SK-N-SH treated with all-trans-retinoic acid at 6 μM for 48 hours (cell line): ENCODE measurements around the gene SIK1.
"Not testable (repeated sequence)": the region's sequence is repeated elsewhere in the genome, so short reads cannot be mapped to it uniquely, and the experiment has no call there.

ENCODE experiments used
- ATAC-seq: fragments of 200-7000 bp; cut with Tn5 transposase; 3 replicates; pipeline ENCODE4 v1.9.1; 2020; ENCODE audit warnings: mild to moderate bottlenecking, moderate library complexity

The SIK1 gene

DNA sequence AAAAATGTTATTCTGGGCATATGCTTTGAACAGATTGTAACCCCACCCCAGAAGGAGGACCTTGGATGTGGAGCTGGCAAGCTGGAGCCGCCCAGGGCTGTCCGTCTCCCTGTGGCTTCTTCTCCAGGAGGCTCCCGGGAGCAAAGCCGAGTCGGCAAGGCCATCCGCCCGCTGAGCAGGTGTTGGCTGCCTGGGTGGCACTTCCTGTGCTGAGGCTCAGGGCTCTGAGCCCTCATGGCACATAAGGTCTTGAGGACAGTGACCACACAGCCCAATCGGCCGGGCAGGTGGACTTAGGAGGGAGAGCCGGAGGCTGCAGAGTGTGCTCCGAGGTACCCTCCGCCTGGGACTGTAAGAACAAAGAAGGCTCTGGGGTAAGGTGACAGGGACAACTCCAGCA lies 28.8 kb upstream of the SIK1 start:
- not testable (repeated sequence) for ATAC-seq

DNA sequence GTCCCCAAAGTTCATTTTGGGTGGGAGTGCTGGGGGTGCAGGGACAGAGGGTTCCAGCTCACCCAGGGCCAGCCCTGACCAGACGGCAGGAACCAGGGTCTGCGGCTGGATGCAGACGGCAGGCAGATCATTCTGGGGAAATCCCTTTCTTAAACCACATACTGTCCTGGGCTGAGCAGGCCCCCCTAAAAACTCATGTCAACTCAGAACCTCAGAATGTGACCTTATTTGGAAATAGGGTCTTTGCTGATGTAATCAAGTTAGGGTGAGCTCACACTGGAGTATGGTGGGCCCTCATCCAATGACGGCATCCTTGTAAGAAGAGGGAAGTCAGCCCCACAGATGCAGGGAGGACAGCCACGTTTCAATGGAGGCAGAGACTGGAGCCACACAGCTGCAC lies 27.2 kb upstream of the SIK1 start:
- ATAC-seq, result not testable (repeated sequence)

DNA sequence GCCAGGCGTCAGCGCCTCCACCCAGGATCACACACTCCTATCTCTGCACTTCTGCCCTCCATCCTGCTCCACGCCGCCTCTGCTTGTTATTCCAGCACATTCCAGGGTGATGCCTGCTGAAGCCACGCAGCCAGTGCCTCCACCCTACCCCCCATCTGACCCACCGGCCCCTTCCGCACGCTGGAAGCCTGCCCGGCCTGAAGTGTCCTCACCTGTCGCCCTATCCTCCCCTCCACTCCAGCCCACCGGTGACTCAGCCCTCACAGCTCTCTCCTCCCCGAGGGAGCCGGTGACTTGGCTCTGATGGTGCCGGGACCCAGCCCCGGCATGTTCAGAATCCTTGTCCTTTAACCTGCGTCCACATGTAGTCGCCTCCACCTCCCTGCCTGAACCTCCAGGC lies 24.9 kb upstream of the SIK1 start:
- not testable (repeated sequence) for ATAC-seq

DNA sequence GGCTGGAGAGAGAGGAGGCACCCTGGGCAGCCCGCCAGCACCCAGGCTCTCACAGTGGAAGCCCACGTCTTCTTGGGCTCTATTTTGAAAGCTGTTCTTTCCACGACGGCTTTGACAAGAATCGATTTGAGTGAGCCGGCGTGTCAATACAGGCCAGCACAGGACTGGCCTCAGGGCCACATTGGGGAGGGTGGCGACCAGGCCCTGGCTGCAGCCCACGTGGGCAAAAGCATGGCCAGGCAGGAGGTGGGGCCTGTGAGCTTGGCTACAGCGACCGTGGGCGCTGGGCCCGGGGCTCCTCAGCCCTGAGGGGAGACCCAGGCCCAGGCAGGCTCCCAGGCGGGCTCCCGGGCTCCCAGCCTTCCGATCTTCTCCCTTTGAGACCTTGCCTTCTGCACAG lies 23.4 kb upstream of the SIK1 start:
- not testable (repeated sequence) for ATAC-seq

DNA sequence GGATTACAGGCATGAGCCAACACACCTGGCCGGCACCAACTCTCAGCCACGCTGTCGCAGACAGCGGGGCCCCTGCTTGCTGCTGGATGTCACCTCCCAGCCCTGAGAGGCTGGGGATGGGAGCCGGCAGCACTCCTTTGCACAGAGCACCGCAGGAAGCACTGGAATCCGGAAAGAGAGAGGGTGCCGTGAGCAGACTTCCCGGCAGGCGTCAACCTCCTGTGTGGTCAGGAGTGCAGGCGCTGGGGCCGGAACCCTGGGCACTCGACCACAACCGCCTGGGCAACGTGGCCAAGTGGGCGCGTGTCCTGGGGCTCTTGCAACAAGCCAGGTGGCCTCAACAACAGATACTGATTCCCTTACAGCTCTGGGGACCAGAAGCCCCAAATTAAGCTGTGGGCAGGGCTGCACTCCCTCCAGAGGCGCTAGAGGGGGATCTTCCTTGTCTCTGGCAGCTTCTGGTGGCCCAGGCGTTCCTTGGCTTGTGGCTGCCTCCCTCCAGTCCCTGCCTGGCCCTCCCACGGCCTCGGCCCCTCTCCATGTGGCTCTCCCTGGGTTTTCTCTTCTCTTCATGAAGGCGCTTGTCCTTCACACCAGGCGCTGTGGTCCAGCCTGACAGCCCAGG lies 20.5 kb upstream of the SIK1 start:
- not testable (repeated sequence) for ATAC-seq

DNA sequence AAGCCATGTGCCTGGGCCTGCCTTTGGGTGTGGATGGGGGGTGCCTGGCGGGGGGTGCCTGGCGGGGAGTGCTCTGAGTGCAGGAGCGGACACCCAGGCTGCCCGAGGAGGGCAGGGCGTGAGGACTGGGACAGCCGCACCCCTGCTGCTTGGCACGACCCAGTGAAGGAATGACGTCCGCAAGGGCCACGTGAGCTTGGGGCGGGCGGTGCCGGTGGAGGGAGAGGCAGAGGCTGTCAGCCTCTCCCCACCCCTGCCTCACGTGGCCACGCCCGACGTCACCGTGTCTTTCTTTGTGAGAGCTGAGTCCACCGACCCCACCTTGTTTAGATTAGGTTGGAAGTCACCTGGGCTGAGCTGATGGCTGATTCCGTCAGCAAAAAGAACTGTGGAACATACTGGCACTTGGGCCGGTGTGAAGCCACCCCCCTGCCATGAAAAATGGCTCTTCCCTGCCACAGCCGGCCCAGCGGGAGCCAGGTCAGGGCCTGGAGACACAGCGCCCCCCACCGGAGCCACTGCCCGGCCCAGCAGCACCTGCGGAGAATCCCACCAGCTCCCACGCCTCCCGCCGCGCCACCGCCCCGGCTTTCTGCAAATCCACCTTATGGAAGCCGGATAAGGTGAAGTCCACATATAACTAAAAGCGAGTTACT lies 19.5 kb upstream of the SIK1 start:
- ATAC-seq, result not testable (repeated sequence)

DNA sequence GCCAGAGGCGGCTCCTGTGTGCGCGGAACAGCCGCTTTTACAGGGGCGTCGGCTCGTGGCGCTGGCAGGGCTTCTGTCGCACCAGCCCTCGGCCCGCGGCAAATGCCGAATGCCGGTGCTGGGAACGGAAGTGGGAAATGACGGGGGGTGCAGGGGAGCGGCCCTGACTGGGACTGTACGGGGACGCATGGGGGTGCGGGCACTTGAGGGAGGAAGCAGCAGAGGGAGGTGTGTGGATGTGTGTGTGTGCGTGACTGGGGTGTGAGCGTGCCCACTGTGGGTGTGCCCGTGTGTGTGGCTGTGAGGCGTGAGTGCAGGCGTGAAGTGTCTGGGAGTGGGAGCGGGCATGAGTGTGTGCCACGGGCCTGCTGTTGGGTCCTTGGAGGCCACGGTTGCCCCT lies 17.6 kb upstream of the SIK1 start:
- not testable (repeated sequence) for ATAC-seq

DNA sequence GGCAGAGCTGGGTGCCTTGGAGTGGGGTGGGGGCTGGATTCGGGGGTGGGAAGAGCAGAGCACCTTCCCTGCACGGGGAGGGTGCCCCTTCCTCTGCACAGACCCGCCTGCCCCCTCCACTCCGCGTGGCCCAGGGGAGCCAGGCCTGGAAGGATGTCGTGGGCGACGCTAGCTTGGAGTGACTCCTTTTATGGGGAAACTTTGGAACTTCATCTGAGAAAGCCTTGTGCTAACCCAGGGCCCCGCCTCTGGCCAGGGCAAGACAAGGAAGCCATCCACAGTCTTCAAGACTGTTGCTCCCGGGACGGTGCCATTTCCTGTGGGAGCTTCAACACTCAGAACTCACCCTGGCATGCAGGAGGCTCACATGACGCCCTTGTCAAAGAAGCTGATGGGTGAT lies 15.6 kb upstream of the SIK1 start:
- not testable (repeated sequence) for ATAC-seq

DNA sequence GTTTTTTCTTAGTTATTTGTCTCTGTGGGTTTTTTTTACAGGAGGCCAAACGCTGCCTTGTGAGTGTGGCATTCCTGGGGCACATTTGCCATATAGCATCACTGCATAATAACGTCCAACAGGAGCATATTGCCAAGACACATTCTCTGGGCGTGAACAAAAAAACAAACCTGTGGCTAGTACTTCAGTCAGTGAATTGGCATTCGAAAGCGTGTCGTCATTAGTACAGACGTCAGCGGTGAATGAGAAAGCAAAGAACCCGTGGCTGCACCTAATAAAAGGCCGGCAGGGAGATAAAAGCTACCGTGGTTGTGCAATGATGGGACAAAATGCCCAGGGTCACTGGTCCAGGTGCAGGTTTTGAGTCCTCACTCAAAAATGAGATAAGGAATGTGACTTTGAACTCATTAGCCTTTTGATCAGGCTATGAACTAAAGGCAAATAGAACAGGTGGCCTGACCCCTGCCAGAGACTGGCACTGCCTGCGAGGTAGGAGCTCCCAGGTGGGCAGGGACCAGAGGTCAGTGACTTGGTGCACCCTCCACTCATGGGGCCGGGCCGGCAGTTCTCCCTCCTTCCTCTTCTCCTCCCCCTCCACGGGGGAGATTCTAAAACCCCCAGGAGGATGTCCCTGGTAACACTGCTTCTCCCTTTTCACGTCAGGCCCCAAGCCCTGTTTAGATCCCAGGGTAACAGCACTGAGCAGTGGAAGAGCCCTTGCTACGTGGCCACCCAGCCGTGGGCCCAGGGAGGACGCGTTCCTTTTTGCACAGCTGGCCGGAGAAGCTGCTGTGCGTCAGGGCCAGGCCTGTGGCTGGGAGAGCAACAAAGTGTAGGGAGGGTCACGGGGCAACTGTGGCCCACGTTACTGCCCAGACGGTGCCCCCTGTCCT lies 14.2 kb upstream of the SIK1 start:
- ATAC-seq, result not testable (repeated sequence)

DNA sequence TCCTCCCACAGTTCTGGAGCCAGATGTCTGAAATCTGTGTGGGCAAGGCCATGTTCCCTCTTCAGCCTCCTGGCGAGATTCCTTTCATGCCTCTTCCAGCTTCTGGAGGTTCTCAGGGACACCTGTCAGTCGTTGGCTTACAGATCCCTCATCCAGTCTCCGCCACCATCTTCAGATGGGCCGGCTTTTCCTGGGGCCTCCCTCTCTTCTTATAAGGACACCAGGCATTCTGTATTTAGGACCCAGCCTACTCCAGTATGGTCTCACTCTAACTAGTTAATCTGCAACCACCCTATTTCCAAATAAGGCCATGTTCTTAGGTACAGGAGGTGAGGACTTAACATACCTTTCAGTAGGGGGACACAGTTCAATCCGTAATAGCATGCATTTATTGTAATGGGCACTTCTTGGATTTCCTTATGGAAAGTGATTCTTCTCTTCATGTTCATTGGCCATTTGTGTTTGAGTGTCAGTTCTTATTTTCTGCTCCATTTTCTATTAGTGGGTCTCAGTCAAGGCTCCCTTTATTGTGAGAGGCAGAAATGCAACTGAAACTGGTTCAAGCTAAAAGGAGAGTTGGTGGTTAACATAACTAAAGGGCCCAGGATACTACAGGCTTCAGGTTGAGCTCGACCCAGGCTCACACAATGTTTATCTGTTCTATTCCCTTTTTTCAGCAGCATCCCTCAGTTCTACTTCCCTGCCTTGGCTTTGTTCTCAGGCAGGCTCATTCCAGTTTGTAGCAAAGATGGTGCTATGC lies 12.6 kb upstream of the SIK1 start:
- not testable (repeated sequence) for ATAC-seq

DNA sequence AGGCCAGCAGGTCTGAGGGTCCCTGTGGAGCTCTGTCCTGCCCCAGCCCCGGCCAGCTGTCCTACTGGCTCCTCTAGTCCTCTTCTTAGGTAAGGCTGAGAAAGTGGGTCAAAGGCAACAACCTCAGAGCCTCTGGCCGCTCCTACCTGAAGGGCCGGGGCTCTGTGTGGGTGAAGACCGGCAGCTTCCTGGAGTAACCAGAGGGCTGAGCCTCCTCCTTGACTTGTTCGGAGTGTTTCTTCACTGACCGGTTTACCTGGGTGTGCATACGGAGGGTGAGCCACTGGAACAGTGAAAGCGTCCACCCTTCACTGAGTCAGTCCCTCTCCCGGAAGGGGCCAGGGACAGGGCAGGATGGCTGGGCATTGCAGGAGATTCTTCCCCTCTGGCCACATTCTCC lies 9.3 kb upstream of the SIK1 start:
- ATAC-seq, result not testable (repeated sequence)

DNA sequence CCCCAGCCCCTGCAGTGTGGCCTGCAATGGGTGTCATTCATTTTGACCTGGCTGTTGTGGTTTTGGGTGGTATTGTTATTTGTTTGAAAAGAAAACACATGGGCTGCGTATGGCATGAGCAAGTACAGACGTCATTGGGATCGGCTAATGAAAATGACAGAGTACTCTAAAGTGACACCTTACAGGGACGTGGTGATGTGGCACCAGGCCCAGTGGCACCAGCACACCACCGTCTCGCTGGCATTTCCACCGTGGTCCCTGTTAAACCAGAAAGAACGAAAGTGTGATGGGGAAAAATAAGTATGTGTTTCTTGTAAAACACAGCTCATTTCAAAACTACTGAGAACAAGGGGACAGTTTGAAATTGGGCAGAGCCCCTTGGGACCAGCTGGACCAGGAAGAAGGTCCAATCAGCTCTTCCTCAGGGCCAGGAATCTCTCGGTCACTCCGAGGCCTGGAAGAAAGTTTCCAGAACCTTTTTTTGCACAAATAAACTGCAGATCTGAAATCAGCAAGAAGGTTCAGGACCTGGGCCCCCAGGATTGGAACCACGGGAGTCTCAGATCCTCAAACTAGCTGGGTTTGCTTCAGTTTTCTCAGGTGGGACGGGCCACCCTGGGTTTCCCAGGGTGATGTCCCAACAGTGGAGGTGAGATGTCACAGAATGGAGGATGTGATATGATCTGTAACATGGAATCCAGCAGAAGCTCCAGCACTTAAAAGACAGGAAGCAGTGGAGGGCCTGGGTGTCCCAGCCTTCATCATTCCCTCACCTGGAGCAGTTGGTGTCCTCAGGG lies 6.6 kb upstream of the SIK1 start:
- ATAC-seq, result not testable (repeated sequence)

DNA sequence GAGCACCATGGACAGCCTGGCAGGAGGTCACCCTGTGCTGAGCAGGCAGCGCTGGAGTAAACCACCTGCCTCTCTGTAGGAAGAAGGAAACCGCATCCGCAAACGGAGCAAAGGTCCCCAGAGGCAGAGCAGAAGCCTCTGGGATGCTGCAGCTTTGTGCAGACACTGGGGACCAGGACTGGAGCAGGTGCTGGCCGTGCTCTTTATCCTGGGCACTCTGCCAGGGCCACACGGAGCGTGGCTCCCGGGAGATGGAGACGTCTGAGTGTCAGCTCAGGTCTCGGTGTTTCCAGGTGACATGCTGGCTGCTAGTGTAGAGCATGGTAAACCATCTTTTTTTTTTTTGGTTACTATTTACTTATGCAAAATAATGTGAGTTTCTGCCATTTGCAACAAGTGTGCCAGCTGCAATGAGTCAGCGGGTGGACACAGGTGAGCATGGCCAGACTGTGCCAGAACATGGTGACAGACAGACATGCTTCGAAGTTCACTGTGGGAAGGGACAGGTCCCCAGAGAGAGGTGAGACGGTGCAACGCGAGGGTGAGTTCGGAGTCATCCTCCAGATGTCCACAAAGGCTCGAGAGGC lies 4.0 kb upstream of the SIK1 start:
- not testable (repeated sequence) for ATAC-seq

DNA sequence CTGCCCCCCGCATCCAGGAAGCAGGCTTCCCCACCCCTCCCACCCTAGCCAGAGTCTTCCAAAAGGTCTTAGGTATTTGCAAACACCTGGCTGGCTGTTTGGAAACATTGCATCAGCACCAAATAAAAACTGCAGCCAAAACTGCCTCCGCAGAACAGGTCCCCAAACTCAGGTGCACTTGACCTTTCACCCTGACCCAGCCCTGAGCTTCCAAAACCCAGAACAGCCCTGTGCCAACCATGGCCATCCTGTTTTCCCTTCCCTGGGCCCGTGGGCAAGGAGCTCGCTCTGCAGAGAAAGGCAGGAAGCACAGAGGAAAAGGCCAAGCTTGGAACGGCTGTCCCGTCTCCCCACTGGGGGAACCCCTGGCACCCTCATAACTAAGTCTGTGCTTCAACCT lies 2.0 kb upstream of the SIK1 start:
- ATAC-seq, result not testable (repeated sequence)

DNA sequence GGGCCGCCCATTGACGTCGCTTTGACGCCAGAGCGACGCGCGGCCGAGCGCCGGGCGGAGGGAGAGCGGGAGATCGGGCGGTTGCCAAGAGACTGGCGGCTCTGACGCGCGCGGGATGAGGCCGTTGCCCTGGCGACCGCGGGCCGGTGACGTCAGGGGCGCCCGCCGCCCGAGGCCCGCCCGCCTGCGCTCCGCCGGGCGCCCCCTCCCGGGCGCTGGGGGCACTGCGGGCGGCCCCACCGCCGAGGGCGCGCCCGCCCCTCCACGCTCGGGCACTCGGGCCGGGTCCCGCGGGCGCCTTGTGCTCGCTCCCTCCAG lies 270 bp upstream of the SIK1 start:
- ATAC-seq, result peak; percentile 61

DNA sequence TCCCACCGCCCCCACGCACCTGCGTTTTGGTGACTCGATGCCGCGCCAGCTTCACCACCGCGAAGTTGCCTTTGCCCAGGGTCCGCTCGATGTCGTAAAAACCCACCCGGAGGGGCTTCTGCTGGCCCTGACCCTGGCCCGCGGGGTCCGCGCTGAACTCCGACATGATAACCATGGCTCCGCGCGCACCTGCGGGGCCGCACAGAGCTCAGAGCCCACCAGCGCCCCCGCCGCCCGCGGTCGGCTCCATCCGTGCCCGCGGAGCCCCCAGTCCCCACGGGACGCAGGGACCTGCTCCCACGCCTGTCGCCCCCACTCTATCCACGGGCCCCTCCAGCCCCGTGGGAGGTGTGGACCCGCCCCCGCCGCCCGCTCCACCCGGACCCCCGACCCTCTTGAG lies 927 bp downstream of the SIK1 start:
- peak; percentile 38; the same call in 2 of the 3 replicates for ATAC-seq

DNA sequence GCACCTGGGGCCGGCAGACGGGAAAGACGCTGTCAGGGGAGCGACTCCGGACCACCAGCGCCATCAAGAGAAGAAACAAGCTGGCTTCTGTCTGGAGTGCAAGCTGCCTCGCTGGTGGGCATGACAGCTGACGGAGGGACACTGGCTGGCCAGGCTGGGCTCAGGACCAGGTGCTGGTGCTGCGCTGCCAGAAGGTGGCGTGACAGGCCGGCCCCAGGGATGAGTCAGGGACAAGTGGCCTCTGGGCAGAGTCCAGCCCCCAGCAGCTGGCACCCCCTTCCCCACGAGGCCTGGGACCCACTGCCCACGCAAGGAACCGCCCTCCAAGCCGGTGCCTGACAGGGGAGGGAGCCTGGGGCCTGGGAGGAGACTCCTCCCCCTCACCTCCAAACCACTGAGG lies 7.5 kb downstream of the SIK1 start:
- not testable (repeated sequence) for ATAC-seq

DNA sequence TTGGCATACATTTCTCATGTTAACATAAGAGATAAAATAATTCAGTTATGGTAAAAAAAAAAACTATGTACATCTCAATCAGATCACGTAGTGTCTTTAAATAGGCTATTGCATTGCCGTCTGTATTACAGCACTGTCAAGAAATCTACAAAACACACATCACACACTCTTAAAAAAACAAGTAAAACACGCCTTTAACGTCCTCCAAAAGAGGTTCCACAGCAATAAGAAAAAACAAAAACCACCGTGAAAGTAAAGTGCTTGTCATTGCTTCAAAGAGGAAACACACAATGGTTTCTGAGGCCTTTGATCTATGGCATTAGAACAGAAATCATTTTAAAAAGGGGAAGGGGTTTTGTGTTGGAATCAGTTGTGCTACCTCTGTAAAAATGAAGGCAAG lies 12.4 kb downstream of the SIK1 start:
- ATAC-seq, result not testable (repeated sequence)

DNA sequence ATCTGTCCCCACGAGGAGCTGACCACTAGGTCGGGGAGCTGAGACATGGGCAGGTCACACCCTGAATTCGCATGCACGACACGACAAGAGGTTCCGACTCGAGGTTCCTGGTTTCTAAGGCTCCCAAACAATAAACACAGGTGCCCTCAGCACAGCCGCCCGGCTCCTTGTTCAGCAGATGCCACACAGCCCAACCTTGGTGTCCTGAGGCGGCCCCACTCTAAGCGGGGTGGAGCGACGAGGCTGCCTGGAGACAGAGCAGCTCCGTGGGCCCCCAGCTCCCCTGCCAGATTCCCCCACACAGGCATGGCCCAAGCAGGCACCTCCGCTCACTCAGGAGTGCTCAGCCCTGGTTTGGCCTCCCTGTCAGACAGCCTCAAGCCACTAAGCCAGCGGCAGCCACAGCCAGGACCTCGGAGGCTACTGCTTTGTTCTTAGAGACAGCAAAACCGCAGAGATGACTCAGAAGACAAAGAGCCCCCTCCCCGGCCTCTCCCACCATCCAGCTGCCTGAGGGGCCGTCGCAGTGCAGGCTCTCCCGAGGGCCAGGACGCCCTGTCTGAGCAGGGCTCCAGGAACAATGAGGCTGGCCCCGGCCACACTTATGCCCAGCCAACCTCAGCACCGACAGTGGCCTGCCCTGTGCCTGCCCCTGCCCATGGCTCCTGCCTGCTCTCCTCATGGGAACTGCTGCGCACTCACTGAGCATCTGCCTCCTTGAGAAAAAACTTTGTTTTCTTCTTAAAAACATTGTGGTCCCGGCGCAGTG lies 14.7 kb downstream of the SIK1 start:
- peak; percentile 52; the same call in 2 of the 3 replicates for ATAC-seq

DNA sequence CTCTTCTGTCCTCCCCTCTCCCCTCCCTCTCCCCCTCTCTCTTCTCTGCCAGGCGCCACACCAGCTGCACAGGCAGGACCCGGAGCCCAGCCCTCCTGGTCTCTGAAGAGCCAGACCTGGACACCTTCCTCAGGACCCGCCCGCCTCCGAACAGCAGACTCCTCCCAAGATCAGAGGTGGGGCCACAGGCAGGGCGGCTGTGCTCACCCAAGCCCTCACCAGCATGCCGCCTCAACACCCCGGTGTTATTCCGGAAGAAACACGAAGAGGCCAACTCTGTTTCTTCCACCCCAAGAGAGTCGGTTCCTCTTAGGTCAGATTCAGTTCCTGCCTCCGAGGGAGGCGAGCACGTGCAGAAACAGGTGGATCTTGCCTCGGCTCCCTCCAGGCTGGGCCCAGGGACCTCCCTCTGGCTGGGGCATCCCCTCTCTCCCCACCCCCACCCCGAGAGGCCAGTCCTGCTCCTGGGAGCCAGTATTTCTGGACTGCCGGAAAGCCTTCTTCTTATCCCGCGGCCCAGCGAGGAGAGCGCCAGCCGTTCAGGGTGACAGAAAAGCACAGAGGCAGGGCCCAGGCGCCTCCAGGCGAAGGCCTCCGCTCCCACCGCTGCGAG lies 16.4 kb downstream of the SIK1 start:
- ATAC-seq, result not testable (repeated sequence)
